HG03571 (cell line): ENCODE results near the gene COLEC11.

Source experiments
- ATAC-seq: cut with Tn5 transposase; IDR thresholded peaks from one replicate; pipeline ENCODE4 v1.9.1; 2021; ENCODE audit not compliant: unreplicated experiment

The COLEC11 gene

DNA sequence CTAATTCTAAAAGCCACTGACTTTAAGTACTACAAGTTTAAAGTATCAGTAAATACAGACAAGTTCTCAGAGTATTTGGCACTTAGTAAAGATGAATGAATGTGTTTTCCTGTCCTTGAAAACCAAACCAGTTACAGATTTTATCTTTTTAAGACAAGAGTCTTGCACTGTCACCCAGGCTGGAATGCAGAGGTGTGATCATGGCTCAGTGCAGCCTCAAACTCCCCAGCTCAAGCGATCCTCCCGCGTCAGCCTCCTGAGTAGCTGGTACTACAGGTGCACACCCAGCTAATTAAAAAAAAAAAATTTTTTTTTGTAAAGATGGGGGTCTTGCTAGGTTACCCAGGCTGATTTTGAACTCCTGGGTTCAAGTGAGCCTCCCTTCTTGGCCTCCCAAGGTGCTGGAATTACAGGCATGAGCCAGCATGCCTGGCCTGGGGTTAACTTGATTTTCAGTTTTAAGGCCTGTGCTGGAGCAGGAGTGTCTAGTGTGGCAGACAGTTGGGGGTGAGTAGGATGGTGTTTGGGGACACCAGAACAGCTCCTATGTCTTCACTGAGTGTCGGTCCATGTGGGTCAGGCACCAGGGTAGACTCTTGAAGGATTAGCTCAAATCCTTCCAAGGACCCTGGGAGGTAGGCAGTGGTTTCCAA lies 10.2 kb upstream of the COLEC11 start:
- no peak for ATAC-seq

DNA sequence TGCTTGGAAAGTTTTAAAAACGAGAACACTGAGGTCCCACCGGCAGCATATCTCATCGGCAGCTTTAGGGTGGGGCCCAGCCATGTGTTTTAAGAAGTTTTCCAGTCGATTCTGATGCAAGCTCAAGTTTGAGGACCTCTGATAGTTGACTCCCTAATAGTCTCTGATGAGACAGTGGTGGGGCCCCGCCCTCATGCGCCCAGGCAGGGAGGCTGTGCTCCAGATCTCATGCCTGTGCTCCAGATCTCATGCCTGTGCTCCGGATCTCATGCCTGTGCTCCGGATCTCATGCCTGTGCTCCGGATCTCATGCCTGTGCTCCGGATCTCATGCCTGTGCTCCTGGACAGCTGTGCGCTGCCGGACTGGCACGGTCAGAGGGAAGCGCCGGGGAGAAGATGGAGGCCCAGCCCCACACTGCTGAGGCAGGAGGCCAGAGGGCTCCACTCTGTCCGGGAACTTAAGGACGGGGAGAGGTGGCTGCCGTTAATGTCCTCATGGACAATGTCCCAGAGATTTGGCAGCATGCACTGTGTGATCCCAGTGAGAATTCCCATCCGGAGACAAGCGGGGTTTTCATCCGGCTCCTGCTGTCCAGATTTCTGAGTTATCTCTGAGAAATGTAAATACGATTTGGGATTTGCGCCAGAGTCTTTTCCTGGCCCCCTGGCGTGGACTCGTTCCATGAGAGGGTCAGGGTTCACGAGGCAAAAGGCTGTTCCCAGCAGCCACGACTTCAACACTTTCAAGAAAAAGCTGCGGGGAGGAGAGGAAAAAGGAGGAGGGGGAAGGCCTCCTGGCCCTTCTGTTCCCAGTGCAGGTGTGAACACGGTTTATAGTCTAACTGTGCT lies 9.4 kb upstream of the COLEC11 start:
- ATAC-seq: no peak

GRCh38 chr2:3586220-3586619 lies 8.7 kb upstream of the COLEC11 start:
- ATAC-seq: no peak

DNA sequence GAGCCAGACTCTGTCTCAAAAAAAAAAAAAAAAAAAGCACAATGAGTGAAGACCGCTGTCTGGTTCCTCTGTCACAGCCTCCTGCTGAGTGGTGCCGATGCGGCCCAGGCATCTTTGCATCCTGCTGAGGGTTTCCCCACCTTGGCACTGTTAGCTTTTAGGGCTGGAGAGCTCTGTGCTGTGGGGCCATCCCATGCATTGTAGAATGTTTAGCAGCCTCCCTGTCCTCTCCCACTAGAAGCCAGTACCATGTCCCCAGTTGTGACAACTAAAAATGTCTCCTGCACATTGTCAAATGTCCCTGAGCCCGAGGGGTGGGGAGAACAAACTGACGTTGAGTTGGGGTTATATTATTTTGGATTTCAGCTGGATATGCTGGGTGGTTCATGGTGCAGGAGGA lies 7.9 kb upstream of the COLEC11 start:
- no peak for ATAC-seq

DNA sequence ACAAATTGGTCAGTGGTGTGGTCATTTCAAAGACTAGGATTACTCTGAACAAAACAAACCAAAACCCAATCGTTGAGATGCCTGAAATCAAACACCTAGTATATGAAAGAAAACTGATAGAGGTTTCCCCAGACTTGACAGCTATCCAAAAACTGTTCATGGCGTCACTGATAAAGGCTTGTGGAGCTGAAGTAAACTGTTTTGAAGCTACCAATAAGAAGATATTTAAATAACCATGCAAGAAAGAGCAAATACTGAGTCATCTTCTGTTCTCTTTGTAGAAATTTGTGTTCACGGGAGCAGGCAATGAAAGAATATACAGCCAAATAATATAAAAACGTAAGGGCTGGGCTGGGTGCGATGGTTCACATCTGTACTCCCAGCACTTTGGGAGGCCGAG lies 7.5 kb upstream of the COLEC11 start:
- ATAC-seq: no peak

- no peak for ATAC-seq
Observed at GRCh38 chr2:3588084-3588483, 6.8 kb upstream of the COLEC11 start.

- no peak for ATAC-seq
Observed at GRCh38 chr2:3589086-3589485, 5.8 kb upstream of the COLEC11 start.

- ATAC-seq: no peak
Observed at GRCh38 chr2:3595404-3595803, 492 bp downstream of the COLEC11 start.

- ATAC-seq: peak; percentile 64
Observed at GRCh38 chr2:3595985-3596384, 1.1 kb downstream of the COLEC11 start.

- ATAC-seq: no peak
Observed at GRCh38 chr2:3596901-3597417, 2.0 kb downstream of the COLEC11 start.

DNA sequence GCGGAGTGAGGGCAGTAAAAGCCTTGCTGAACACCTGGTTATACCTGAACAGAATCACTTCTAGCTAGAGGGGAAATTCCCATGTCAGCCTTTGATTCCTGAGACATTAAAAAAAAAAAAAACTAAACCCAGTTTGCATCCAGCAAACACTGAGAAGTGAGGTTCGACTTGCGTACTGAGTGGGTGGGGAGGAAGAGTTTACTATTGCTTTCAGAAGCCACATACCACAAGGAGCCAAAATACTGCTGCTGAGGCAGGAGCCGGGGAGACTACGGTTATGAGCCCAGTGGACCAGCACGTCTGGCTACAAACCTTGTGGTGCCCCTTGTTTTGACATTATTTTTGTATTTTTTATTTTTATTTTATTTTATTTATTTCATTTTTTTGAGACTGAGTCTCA lies 2.7 kb downstream of the COLEC11 start:
- ATAC-seq: no peak

DNA sequence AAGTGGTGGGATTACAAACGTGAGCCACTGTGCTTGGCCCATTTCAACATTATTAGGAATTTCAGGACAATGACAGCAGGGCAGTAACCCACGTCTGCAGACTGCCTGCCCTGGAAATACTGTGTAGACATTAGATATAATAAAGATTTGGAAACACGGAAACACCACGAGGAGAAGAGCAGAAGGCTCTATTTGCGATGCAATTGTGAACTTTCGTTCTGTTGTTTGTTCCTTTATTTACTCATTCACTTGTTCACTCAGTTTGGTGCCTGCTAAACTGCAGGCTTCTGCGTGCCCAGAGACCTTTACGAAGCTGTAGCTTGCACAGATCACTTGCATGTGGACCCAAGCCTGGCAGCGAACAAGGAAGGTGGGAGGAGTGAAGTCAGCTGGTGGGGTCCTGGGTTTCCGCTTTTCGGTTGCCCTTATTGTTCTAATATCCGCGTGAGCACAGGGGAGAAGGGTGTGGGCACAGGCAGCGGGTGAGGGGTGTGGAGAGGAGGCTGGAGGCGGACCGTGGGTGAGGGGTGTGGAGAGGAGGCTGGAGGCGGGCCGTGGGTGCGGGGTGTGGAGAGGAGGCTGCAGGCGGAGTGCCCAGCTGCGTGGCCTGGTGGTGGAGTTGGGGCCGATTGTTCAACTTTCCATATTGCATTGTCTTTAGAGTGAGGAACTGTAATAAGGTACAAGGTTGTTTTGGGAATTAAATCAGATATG lies 3.4 kb downstream of the COLEC11 start:
- ATAC-seq: no peak

- ATAC-seq: no peak
Observed at GRCh38 chr2:3598912-3599854, 4.3 kb downstream of the COLEC11 start.

DNA sequence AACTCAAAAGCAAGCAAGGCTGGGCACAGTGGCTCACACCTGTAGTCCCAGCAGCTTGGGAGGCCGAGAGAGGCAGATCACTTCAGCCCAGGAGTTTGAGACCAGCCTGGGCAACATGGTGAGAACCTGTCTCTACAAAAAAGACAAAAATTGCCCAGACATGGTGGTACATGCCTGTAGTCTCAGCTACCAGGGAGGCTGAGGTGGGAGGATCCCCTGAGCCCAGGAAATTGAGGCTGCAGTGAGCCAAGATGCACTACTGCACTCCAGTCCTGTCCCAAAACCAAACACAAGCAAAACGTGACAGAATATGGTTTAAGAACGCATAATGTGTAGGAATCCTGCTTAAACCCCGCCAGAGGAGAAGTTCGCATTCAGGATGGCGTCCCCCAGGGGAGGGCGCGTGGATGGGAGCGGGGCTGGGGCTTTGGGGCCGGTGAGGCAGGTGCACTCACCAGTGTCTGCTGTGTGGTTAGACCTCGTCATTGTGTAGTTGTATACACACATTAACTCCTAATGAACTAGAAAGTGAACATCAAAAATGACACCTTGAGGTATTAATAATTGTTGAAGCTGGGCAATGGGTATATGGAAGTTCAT lies 5.4 kb downstream of the COLEC11 start:
- ATAC-seq: no peak

DNA sequence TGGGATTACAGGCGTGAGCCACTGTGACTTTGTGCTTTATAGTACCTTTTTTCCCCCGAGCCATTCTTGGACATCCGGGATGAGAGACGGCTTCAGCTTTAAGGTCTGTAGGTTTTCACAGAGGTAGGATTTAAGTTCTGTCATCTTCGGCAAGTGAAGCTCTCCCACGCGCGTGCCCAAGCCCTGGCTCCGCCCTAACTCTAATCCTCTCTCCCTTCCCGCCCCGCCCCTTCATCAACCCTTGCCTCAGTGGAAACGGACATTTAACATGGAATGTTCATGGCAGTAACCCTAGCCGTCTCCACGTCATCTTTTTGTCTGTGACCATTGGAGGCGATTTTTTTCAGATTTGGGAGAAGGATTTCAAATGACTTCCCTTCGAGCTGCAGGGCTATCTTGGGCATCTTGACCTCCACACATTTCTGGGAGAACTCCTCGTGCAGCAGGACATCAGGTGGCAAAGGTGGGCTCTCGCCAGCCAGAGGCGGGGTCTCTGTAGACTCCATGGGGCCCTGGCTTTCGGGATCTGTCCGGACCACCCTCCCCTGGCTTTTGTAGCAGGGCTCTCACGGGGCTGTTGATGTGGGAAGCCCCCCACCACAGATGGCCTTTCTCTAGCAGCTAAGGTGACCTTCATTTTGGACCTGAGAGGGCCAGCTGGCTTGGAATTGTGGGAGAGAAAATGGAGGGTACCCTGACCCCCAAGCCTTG lies 6.8 kb downstream of the COLEC11 start:
- no peak for ATAC-seq

- no peak for ATAC-seq
Observed at GRCh38 chr2:3602553-3603339, 7.8 kb downstream of the COLEC11 start.

DNA sequence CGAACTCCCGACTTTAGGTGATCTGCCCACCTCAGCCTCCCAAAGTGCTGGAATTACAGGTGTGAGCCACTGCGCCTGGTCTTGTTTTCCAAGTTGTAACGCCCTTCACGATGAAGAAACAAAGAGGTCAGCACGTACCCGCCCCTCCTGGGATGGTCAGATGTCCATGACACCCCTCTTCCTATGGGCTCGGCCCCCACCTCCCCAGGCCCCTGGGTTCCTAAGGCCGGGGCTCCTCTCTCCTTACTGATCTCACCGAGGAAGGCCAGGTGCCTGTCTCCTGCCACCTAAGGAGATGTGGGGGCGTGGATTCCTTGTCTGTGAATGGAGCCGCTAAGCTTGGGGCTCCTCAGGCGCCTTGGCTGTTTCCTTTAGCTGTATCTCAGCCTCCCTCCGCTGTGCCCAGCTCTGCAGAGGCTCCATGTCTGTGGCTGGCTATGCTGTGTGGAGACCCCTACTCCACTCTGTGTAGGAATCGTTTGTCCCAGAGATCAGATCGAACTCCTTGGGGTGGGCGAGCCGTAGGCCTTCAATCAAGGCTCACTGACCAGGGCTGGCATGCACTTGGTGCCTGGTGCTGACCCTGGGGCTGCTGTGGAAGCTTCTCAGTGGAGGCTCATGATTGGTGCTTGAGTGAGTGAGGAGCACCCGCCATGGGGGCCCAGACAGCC lies 8.8 kb downstream of the COLEC11 start:
- no peak for ATAC-seq

- no peak for ATAC-seq
Observed at GRCh38 chr2:3604207-3604877, 9.4 kb downstream of the COLEC11 start.
